Upper lobe of left lung (tissue), 4 donors: ENCODE results near the gene CDK5R1.

Experiments
- CTCF ChIP-seq, 6 experiments: fragments of 450-650 bp in 4 of 6; fragments of 200-600 bp in 2 of 6; sonication (generic) in 2 of 6; IDR thresholded peaks; one replicate each; pipeline ENCODE4 v1.5.1; 2016 to 2019; ENCODE audit warnings: antibody characterized with exemption in 6 of 6
- POLR2A ChIP-seq, 4 donors: fragments of 450-650 bp; IDR thresholded peaks; one replicate each; pipeline ENCODE4 v1.5.1; 2016 to 2017; ENCODE audit warnings: antibody characterized with exemption in 4 of 4, mild to moderate bottlenecking in 2 of 4
- POLR2AphosphoS5 ChIP-seq, 2 donors: sonication (generic); formaldehyde crosslinking; IDR thresholded peaks; one replicate each; pipeline ENCODE4 v1.5.1; 2017; ENCODE audit warnings: antibody characterized with exemption in 2 of 2

DNA sequence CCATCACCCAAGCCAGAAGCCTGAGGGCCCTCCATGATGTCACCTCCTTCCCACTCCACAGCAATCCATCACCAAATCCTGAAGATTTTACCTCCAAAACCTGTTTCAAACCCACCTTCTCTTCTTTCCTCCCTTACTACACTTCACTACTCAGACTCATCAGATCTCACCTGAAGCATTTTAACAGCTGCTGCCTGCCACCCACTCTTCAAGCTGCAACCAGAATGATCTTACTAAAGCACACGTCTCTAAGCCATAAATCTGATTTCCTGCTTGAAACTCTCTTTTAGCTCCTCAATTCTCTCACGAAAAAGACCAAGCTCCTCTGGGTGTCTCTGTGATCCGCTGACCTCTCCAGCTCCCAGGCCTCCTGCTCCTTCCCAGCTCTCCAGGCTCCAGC is 46.5 kb downstream of the CDK5R1 start:
- no peak for TF ChIP-seq POLR2A (IDR thresholded peaks at IDR 0.05)
- TF ChIP-seq CTCF (IDR thresholded peaks at IDR 0.05): no peak
- TF ChIP-seq POLR2AphosphoS5 (IDR thresholded peaks at IDR 0.05): no peak
